Activated T-cell treated with anti-CD3 and anti-CD28 coated beads, Interleukin-2, amount 50 U/mL, for 1 hour (primary cell): ENCODE measurements around the gene DNASE1.
"Not testable (repeated sequence)": the region's sequence is repeated elsewhere in the genome, so short reads cannot be mapped to it uniquely, and the experiment has no call there.

ENCODE experiments used
- DNase-seq: peaks from one replicate; pipeline ENCODE4 v3.0.0-alpha.2; 2020

DNASE1 gene

GRCh38 chr16:3641801-3642396 is 12.6 kb upstream of the DNASE1 start:
- no peak for DNase-seq

GRCh38 chr16:3642397-3643094 is 11.9 kb upstream of the DNASE1 start:
- DNase-seq: no peak

GRCh38 chr16:3643095-3643730 is 11.3 kb upstream of the DNASE1 start:
- peak; percentile 8 for DNase-seq

- DNase-seq: no peak
Measured at GRCh38 chr16:3645108-3645503, 9.4 kb upstream of the DNASE1 start.

GRCh38 chr16:3645504-3646347 is 8.8 kb upstream of the DNASE1 start:
- DNase-seq: peak; percentile 4

- DNase-seq: no peak
Measured at GRCh38 chr16:3646348-3646920, 8.1 kb upstream of the DNASE1 start.

- DNase-seq: no peak
Measured at GRCh38 chr16:3650631-3651265, 3.7 kb upstream of the DNASE1 start.

GRCh38 chr16:3651461-3652372 is 2.8 kb upstream of the DNASE1 start:
- peak; percentile 7 for DNase-seq

- DNase-seq: no peak
Measured at GRCh38 chr16:3652373-3653195, 1.9 kb upstream of the DNASE1 start.

GRCh38 chr16:3655030-3655395 is 522 bp downstream of the DNASE1 start:
- DNase-seq: no peak

- DNase-seq: no peak
Measured at GRCh38 chr16:3655396-3656159, 1.1 kb downstream of the DNASE1 start.

- not testable (repeated sequence) for DNase-seq
Measured at GRCh38 chr16:3656160-3656490, 1.6 kb downstream of the DNASE1 start.

- DNase-seq: no peak
Measured at GRCh38 chr16:3656491-3657468, 2.3 kb downstream of the DNASE1 start.

- no peak for DNase-seq
Measured at GRCh38 chr16:3659251-3659650, 4.8 kb downstream of the DNASE1 start.

- no peak for DNase-seq
Measured at GRCh38 chr16:3661311-3661710, 6.8 kb downstream of the DNASE1 start.

GRCh38 chr16:3661922-3662321 is 7.4 kb downstream of the DNASE1 start:
- DNase-seq: no peak

- no peak for DNase-seq
Measured at GRCh38 chr16:3662601-3663000, 8.1 kb downstream of the DNASE1 start.

GRCh38 chr16:3664187-3664896 is 9.9 kb downstream of the DNASE1 start:
- no peak for DNase-seq
